OCI-M2 (cell line): ENCODE measurements around the gene POU3F1.
"Not testable (repeated sequence)": the region's sequence is repeated elsewhere in the genome, so short reads cannot be mapped to it uniquely, and the experiment has no call there.

Source experiments
- DNase-seq: peaks from one replicate; lab custom pipeline; 2025; ENCODE audit not compliant: unreplicated experiment; lab: John Stamatoyannopoulos, UW

Gene POU3F1

DNA sequence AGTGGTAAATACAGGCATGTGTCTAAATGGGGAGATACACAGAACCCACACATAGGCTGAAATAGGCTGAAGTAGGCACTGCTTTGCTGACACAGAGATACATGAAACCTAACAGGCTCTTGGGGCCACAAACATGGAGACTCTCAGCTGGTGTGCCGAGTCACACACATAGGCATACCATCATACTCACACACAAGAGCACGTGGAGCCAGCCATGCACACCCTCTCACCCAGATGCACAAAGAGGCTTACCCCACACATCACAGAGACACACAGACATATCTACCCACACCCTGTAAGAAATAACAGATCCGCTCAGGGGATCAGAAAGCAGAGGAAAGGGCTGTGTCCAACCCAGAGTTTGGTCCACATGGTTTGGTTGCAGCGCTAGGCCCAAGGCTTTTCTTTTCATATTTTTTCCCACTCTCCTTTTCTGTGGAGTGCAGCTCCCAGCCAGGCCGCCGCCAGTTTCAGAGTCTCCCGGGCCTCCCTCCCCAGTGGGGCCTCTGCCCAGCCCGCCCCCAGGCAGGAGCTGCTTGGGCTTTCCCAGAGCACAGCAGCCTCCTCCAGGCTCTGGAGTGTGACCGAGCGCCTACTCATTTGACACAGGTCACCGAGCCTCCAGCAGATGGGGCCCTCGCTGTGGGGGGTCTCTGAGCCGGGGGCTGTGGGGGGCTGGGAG lies 3.9 kb upstream of the POU3F1 start:
- no peak for DNase-seq

DNA sequence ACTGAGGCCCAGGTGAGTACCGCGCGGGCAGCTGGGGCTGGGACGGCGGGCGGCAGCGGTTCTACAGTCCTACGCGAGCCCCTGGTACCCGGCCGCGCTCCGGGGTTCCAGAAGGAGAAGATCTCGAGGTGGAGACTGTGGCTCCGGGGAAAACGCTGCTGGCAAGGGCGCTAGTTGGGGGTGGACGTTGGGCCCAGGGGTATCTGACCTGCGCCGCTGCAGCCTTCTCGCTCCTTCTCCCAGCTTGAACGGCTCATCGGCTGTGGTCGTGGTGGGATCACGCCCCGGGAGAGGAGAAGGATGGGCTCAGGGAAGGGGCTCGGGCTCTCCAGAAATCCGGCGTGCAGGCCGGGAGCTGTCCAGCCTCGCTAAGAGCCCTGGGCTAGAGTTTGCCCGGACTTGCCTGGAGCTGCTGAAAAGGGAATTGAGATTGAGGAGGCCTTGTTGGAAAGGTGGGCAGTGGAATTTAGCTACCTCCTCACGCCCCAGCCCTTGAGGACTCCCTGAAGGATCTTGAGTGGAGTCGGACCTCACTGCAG lies 1.1 kb upstream of the POU3F1 start:
- no peak for DNase-seq

DNA sequence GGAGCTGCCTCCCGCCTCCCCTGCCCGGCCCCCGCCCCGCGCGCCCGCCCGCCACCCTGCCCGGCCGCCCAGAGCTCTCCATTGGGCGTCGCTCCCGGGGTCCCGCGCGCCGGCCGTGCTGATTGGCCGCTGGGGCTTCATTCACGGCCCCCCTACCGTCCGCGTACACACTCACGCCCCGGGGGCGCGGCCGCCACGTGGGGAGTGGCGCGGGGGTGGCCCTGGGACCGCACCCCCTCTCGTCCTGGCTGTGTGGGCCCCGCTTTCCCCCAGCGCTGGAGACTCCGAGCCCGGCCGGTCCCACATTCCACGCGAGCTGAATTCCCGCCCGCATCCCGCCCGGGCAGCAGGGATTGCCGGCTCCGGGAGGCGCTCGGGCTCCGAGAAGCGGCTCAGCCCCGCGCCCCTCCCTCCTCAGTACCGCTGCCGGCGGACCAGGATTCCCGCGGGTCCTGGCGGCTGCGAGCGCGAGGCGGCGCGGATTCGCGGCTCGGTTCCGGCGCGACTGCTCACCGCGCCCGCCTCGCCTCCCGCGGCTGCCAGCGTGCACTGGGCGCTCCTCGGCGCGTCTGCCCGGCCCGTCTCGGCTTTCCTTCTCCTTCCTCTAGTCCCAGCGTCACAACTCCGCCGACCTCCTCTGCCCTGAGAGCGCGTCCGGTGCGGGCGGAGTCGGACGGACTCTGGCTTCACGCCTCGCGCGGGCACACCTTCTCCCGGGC lies 450 bp upstream of the POU3F1 start:
- DNase-seq, result no peak

- no peak for DNase-seq
Observed at GRCh38 chr1:38045401-38046332, 926 bp downstream of the POU3F1 start.

GRCh38 chr1:38044221-38045215 lies 2.1 kb downstream of the POU3F1 start:
- no peak for DNase-seq

- no peak for DNase-seq
Observed at GRCh38 chr1:38043036-38043747, 3.4 kb downstream of the POU3F1 start.

DNA sequence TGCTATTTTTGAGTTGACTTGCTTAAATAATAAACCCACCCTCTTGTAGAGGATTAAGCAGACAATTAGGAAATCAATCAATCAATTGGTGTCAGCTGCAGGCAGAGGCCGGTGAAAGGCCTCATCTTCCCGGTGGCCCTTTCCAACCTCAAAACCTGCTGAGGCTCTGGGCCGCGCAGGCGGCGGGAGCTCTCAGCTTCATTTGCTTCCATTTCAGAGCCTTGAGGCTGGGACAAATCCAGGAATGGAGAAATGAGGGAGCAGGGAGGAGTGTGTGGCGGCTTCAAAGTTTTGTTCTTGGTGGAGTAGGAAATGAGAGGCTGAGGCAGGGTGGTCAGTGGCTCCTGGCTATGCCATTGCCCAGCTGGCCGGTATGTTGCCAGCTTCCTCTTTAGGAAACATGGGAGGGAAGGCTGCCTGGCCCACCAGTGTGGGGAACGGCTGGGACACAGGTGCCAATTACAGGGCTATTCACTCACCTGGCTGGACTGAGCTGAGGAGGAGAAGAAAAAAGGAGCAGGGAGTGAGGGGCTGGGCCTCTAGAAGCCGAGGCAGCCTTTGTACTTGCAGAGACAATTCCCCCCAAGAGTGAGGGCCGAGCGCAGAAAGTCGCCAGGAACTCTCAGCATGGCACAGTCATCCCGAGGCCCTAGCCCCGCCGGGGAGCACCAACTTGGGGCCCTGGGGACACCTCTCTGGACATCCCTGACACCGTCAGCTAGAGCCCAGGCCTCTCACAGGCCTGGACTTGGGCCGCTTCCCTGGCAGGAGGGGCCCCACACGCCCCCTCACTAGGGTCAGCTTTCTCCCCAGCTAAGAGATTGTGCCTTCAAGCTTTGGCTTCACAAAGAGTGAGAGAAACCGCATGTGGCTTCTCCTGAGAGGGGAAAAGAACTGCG lies 4.4 kb downstream of the POU3F1 start:
- DNase-seq, result no peak

DNA sequence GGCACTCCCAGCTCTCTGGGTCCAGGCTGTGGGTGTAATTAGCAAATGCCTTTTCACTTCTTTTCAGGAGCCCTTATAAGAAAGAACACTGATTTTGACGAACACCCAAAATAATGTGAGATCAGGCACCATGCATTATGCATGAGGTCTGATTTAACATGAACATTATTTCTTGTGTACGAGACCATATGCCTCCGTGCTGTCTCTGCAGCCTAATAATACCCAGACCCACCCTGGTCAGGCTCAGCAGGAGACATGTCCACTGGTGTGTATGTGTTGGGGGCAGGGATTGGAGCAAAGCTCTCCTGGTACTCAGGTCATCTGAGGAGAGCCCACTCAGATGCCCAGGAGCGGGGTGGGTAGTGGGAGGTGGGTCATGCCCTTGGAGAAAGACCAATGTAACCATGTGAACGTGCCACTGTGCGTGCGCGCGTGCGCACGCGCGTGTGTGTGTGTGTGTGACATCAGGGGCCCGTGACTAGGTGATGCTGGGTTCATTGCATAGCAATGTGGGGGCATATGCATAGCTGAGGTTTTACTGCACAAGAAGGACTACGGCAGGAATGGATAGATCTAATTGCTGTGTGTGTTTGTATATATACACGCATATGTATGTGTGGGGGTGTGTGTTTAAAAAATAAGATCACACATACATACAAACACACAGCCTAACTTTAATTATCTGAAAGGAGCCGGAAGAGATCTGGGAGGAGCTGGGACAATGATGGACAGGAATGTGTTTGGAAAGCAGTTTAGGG lies 7.1 kb downstream of the POU3F1 start:
- DNase-seq, result no peak

DNA sequence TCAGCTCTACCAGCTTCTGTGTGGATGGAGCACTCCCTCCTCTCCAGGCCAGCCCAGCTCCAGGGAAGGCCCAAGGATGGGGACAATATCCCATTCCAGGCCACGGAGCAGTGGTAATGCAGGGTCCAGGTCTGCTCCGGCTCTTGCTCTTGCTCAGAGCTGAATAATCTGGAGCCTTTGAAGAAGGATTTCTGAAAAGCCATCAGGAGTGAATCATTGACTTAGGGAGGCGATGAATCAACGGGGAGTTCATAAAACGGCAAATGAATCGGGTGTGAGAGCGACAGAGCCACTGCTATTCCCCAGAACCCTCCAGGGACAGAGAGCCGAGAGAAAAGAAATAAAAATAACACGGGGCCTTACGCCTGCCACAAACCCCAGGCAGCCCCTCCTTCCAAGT lies 7.7 kb downstream of the POU3F1 start:
- no peak for DNase-seq

DNA sequence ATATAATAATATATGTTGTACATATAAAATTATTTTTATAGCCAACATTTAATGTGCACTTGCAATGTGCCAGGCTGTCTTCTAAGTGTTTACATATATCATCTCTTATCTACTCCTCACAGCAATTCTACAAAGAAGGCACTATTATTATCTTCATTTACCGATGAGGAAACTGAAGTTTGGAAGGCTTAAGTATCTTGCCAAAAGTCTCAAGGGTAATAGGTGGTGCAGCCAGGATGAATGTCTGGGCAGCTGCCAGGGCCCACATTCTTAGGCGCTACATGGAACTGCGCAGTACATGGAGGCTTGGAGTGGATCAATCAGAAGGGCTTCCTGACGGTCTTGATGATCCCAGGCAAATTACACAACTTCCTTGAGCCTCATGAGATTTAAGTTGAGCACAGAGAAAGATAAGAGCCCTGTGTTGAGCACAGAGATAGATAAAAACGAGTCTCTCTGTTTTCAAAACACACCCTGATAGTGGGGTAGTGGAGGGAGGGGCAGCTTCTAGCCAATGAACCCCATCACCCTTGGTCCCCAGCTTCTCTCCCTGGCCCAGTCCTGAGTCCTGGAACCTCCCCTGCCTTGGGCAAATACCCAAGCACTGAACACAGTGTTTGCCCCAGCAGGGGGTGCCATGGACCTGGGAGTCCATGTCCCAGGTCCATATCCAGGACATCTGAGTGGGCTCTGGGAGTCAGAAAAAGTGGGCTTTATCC lies 9.2 kb downstream of the POU3F1 start:
- DNase-seq, result no peak

GRCh38 chr1:38034871-38035270 lies 11.7 kb downstream of the POU3F1 start:
- DNase-seq, result no peak

DNA sequence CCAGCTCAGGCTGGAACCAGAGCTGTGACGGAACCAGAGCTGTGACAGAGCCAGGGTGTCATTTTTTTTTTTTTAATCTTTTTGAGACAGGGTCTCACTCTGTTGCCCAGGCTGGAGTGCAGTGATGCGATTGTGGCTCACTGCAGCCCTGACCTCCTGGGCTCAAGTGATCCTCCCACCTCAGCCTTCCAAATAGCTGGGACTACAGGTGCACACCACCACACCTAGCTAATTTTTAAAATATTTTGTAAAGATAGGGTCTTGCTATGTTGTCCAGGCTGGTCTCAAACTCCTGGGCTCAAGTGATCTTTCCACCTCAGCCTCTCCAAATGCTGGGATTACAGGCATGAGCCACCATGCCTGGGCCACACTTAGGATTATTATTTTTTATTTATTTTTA lies 13.6 kb downstream of the POU3F1 start:
- not testable (repeated sequence) for DNase-seq

GRCh38 chr1:38031513-38031866 lies 15.1 kb downstream of the POU3F1 start:
- no peak for DNase-seq

- no peak for DNase-seq
Observed at GRCh38 chr1:38030596-38031512, 15.7 kb downstream of the POU3F1 start.

DNA sequence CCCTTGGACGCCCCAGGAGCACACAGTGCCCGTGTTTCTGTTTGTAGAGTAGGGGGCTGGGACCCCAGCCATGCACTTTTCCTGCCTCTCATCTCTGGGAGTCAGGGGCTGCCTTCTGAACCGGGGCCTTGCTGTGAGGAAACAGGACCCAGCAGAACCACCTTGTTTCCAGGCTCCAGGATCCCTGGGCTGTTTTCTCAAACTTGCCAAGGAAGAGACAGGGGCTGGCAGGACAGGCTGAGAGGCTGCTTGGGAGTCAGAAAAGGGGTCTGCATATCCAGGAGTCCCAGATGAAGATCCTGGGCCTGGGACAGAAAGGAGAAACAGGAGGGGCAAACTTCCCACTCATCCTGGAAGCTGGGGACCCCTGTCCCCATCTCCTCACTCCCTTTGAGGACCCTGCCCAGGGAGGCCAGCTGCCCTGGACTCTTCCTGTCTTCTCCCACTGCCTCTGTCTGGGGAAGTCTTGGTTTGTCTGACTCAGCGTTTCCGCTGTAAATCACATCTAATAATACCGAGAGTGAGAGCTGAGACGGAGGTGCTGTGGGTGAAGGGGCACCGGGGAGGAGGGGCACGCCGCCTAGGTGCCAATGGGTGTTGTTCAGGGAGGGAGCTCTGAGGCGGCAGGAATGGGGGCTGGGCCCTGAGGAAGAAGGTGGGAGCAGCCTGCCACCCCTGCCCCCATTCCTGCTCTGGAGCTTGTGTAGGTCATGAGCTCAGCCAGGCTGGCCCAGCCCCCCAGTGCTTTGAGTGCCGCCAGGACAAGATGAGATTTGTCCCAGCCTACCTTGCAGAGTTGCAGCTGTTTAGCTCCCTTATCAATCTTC lies 16.7 kb downstream of the POU3F1 start:
- DNase-seq, result no peak
